Lower lobe of right lung (tissue), 2 donors: ENCODE results near the gene RUNDC1. TPM values are rescaled to one million over a fixed set of nuclear protein-coding genes. Genes with fewer than 3 reads are reported as not detected.

ENCODE experiments used
- ATAC-seq, 2 donors: fragments of 200-7000 bp; cut with Tn5 transposase; one replicate each; pipeline ENCODE4 v1.9.1; 2020 to 2022; ENCODE audit warnings: mild to moderate bottlenecking in 2 of 2, moderate library complexity in 2 of 2
- DNase-seq: peaks from one replicate; pipeline ENCODE4 v3.0.0-alpha.2; 2020
- H3K27ac ChIP-seq: fragments of 200-600 bp; one replicate; pipeline ENCODE4 v1.8.0; 2022
- H3K27me3 ChIP-seq: fragments of 200-600 bp; one replicate; pipeline ENCODE4 v1.8.0; 2022; ENCODE audit warnings: low read depth
- H3K36me3 ChIP-seq: fragments of 200-600 bp; one replicate; pipeline ENCODE4 v1.8.0; 2022; ENCODE audit warnings: mild to moderate bottlenecking
- H3K4me1 ChIP-seq: fragments of 200-600 bp; one replicate; pipeline ENCODE4 v1.8.0; 2022
- H3K4me3 ChIP-seq: fragments of 200-600 bp; one replicate; pipeline ENCODE4 v1.8.0; 2022; ENCODE audit warnings: mild to moderate bottlenecking
- H3K9me3 ChIP-seq: fragments of 200-600 bp; one replicate; pipeline ENCODE4 v1.8.0; 2022
- intact Hi-C: fragments of 100-400 bp; cut with DNase I; formaldehyde crosslinking; loops from one replicate; pipeline ENCODE4 v1.11.0; 2022
- total RNA-seq: library from RNA; stranded (reverse); fragmentation: NEBNext Ultra II Directional; extraction: Animal tissue kit (Norgen Biotek cat#: 25700); gene quantifications from one replicate; pipeline ENCODE4 v1.2.1, GENCODE V29; 2021
- TF ChIP-seq, protein P1 (sequence below): fragments of 200-600 bp; IDR thresholded peaks from one replicate; pipeline ENCODE4 v1.8.0; 2022; ENCODE audit warnings: antibody characterized with exemption, mild to moderate bottlenecking
- donor health status: DM: no; HTN: yes; CAD: no; lungs with severe emphysema.

Gene RUNDC1
- total RNA-seq, 1 donor from 2014 or later, result 17.1 TPM

DNA sequence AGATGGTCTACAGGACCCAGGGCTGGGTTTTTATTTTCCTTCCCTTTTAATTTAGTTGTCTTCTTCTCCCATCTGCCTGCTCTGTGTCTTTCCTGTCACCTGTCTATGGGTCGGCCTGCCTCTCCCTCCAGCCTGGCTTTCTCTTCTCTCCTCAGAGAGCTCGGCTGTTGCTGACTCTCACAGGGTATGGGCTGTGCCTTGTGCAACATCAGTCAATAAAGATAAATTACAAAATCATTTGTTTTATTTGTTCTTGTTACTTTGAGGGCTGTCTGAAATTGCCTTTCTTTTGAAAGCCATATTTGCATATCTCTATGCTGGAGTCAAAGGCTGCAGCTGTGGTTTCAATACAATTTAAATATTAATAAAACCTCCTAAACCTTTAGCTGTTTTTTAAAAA is 60.3 kb downstream of the RUNDC1 start:
- Histone ChIP-seq H3K4me3 (no peak overlapping the region), H3K9me3 (no peaks in the 10 kb centered on the region), H3K36me3 (no peaks in the 10 kb centered on the region), H3K4me1 (no peaks in the 10 kb centered on the region), H3K27ac (no peak overlapping the region), H3K27me3 (no peaks in the 10 kb centered on the region)
- peak; percentile 21 to 78 for ATAC-seq
- intact Hi-C loops, result no loop called here
- TF ChIP-seq, protein P1, sequence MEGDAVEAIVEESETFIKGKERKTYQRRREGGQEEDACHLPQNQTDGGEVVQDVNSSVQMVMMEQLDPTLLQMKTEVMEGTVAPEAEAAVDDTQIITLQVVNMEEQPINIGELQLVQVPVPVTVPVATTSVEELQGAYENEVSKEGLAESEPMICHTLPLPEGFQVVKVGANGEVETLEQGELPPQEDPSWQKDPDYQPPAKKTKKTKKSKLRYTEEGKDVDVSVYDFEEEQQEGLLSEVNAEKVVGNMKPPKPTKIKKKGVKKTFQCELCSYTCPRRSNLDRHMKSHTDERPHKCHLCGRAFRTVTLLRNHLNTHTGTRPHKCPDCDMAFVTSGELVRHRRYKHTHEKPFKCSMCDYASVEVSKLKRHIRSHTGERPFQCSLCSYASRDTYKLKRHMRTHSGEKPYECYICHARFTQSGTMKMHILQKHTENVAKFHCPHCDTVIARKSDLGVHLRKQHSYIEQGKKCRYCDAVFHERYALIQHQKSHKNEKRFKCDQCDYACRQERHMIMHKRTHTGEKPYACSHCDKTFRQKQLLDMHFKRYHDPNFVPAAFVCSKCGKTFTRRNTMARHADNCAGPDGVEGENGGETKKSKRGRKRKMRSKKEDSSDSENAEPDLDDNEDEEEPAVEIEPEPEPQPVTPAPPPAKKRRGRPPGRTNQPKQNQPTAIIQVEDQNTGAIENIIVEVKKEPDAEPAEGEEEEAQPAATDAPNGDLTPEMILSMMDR, result no peak
- no peak for DNase-seq

DNA sequence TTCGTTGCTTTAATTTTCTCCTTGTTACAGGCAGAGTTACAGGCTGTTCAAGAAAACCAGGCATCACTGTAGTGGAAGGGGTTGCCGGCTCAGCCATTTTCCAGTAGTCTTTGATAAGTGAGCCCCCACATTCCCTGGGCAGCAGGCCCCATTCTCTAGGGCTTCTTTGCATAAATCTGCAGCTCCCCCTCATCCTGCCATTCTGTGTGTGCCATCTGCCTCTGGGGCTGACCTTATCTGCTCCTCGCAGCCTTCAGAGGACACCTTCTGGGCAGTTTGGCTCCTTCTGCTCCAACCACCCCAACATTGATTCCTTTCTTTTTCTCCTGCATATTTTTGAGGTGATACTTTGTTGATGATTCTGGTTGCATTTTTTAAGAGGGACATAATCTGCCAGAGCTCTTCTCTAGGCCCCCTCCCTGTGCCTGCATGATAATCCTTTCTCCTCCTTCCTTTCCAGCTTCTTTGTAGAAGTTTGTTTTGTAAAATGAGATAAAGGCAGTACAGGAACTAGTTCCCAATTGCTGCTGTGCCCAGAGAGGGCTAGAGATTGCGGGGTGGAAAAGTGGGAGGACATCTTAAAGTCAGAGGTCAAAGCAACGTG is 61.8 kb downstream of the RUNDC1 start:
- no peak overlapping the region for H3K4me3 ChIP-seq
- DNase-seq (no peak), ATAC-seq (no peak)
- H3K27me3 ChIP-seq, result no peaks in the 10 kb centered on the region
- intact Hi-C loops, result no loop called here
- no peak overlapping the region for H3K27ac ChIP-seq
- H3K36me3 ChIP-seq, result no peaks in the 10 kb centered on the region
- H3K9me3 ChIP-seq, result no peaks in the 10 kb centered on the region
- TF ChIP-seq, protein P1, result no peak
- H3K4me1 ChIP-seq, result no peaks in the 10 kb centered on the region

Other genes with a start within 250 kb of the RUNDC1 start
- gene EZH1, start 235.5 kb upstream of the RUNDC1 start, total RNA-seq, result 56.2 TPM
- 127 TPM for gene RAMP2, start 219.3 kb upstream of the RUNDC1 start, total RNA-seq
- 42.1 TPM for gene VPS25, start 207.1 kb upstream of the RUNDC1 start, total RNA-seq
- 0.47 TPM for gene WNK4, start 200.0 kb upstream of the RUNDC1 start, total RNA-seq
- 54.5 TPM for gene COA3, start 181.9 kb upstream of the RUNDC1 start, total RNA-seq
- 1.6 TPM for gene CNTD1, start 181.7 kb upstream of the RUNDC1 start, total RNA-seq
- 65.3 TPM for gene BECN1, start 156.3 kb upstream of the RUNDC1 start, total RNA-seq
- gene PSME3, start 147.2 kb upstream of the RUNDC1 start, total RNA-seq, result 81.6 TPM
- gene AOC2, start 136.0 kb upstream of the RUNDC1 start, total RNA-seq, result 2.1 TPM
- 160 TPM for gene AOC3, start 129.4 kb upstream of the RUNDC1 start, total RNA-seq
- gene G6PC1, start 79.8 kb upstream of the RUNDC1 start, total RNA-seq, result not detected
- 25.2 TPM for gene AARSD1, start 16.1 kb upstream of the RUNDC1 start, total RNA-seq
- 0.27 TPM for gene PTGES3L, start 485 bp upstream of the RUNDC1 start, total RNA-seq
- gene RPL27, start 17.9 kb downstream of the RUNDC1 start, total RNA-seq, result 810 TPM
- 61.5 TPM for gene IFI35, start 26.2 kb downstream of the RUNDC1 start, total RNA-seq
- 382 TPM for gene VAT1, start 41.8 kb downstream of the RUNDC1 start, total RNA-seq
- 0.53 TPM for gene RND2, start 44.7 kb downstream of the RUNDC1 start, total RNA-seq
- 7.4 TPM for gene BRCA1, start 144.8 kb downstream of the RUNDC1 start, total RNA-seq
- gene NBR1, start 190.6 kb downstream of the RUNDC1 start, total RNA-seq, result 93.3 TPM
- 17.9 TPM for gene TMEM106A, start 231.3 kb downstream of the RUNDC1 start, total RNA-seq
- gene CCDC200, start 248.1 kb downstream of the RUNDC1 start, total RNA-seq, result not detected